GM19467 (cell line): Measurements from ENCODE around the gene COL26A1.
"Not testable (repeated sequence)": the region's sequence is repeated elsewhere in the genome, so short reads cannot be mapped to it uniquely, and the experiment has no call there.

Source experiments
- ATAC-seq: cut with Tn5 transposase; IDR thresholded peaks from one replicate; pipeline ENCODE4 v1.9.1; 2021; ENCODE audit warnings: mild to moderate bottlenecking, moderate library complexity; ENCODE audit not compliant: unreplicated experiment

Gene COL26A1

GRCh38 chr7:101547022-101547915, 184.6 kb downstream of the COL26A1 start:
- ATAC-seq = no peak

DNA sequence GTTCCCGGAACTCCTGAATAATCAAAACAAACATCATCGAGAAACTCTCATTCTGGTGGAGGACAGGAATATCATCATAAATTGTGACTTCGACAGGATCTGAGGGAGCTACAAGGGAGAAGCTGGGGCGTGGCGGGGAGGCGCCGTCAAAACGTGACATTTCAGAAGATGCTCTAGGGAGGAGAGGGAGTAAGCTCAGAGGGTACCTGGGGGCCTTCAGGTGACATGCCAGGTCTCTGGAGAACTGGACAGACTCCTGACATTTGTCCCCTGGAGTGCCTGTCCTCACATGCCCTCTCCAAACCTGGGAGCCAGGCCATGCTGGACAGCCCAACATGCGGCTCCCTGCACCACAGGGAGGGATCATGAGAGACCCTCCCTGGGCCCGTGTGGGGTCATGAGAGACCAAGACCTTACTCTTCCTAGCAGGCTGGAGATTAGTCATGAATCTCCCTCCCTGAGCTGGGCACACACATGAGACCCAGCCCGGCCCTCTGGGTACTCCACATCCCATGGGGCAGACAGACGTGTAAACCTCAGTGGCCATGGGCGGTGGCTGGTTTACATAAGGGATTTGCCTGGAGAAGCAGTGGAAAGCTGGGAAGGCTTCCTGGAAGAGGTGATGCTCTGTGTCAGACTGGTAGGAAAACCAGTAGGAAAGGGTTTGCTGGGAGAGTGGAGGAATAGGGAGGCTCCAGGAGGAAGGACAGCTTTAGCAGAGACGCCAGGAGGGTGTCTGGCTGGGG, 185.4 kb downstream of the COL26A1 start:
- ATAC-seq = no peak

DNA sequence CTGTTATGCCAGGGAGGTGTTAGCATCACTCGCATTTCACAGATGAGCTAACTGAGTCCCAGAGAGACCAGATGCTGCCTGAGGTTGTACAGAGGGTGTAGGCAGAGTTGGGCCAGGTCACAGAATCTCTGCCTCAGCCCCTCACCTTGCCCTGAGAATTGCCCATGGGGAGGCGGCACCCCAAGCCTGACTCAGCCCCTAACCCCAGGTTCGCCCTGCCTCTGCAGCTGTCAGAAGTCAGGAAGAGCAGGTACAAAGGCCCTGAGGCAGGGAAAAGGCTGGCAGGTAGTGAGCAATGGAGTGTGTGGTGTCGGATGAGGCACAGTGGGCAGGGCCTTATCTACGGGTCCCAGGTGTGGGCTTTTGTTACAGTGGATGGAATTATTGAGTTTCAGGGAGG, 187.1 kb downstream of the COL26A1 start:
- ATAC-seq = no peak

- ATAC-seq = no peak
Observed at GRCh38 chr7:101550641-101551541, 188.2 kb downstream of the COL26A1 start.

DNA sequence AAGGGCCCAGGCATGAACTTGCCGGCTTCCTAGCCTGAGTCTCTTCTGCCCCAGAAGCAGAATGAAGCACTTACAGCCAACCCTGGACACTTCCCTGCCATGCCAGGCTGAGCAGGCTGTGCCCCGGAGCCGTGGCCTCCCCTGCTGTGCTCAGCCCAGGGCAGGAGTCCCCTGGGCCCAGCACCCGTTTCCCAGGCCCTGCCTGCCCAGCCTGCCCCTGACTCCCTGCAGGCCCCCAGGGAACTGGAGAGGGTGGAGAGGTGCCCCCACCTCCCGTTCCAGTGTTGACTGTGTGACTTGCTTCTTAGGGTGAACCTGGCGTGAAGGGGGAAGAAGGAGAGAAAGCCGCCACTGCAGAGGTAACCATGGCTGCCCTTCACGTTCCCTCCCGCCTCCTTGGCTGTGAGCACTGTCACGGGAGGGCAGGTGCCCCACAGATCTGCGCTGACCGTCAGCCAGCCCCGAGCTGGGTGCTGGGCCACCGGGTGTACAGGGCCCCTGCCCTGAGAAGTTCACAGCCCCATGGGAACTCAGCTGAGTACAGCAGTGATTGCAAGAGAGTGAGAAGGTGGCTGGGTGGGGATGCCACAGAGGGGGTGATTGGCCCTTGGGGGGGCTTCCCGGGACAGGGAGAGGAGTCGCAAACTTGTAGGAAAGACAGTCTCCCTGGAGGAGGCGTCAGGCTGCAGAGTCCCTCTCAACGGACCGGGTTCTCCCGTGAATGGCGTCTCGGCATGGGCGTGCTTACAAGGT, 190.5 kb downstream of the COL26A1 start:
- no peak for ATAC-seq

DNA sequence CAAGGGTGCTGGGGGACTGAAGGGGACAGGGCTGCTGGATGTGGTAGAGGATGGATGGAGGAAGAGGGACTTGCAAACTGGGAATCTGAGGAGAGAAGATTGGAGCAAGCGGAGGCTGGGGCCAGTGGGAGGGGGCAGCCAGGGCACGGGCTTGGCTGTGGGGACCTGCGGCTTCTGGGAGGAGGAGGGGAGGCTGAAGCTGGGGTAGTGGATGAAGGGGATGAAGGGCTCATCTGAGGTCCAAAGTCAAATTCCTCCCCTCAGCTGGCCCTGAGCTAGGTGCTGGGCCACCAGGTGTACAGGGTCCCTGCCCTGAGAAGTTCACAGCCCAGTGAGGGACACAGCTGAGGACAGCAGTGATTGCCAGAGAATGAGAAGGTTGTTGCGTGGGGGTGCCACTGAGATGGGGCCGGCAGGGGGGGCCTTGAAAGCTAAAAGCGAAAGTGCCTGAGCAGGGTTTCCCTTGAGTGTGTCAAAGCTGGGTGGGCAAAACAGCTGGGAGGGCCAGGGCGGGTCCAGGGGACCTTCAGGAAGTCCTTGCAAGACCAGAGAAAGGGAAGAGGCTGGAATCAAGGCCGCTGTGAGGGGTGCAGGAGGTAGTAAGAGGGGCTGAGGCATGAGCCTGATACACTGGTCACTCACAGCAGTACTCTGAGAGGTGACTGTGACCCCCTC, 191.2 kb downstream of the COL26A1 start:
- ATAC-seq = no peak

GRCh38 chr7:101554584-101555268, 192.1 kb downstream of the COL26A1 start:
- no peak for ATAC-seq

DNA sequence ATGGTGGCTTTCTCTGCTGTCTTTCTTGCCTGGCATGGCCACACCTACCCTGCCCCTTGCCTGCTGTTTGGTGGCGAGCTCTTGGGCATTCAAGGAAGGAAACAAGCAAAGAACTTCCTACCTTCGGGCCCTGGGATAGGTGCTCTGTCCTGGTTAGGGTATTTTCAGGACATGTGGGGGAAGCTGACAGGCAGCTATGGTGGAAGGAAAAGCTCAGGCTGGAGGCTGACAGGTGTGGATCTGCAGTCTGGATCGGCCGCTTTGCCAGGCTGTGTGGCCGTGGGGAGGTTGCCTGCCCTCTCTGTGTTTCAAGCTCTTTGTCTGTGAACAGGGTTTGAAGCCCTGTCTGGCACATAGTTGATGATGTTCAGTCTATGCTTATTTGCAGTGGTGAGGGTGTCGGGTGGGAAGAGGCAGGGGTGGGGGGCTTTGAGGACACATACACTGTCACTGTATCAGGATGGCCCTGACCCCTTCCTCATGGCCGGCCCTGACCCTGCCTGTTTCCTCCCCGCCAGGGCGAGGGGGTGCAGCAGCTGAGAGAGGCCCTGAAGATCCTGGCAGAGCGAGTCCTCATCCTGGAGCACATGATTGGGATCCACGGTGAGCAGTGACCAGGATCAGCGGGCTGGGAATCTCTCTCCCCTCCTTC, 192.7 kb downstream of the COL26A1 start:
- ATAC-seq = no peak

DNA sequence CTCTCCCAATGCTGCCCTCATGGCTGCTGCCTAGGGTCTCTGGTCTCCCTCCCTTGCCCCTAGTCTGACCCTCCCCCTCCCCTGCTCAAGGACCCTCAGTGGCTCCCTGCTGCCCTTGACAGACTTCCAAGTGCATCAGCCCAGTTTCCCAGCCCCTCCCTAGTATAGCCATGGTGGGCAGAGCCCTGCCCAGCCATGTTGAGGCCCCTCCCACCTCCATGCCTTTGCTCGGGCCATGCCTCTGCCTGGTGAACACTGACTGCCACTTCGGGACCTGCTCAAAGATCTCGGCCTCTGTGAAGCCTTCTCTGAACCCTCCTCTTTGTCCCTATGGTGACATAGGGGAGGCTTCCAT, 193.2 kb downstream of the COL26A1 start:
- no peak for ATAC-seq

DNA sequence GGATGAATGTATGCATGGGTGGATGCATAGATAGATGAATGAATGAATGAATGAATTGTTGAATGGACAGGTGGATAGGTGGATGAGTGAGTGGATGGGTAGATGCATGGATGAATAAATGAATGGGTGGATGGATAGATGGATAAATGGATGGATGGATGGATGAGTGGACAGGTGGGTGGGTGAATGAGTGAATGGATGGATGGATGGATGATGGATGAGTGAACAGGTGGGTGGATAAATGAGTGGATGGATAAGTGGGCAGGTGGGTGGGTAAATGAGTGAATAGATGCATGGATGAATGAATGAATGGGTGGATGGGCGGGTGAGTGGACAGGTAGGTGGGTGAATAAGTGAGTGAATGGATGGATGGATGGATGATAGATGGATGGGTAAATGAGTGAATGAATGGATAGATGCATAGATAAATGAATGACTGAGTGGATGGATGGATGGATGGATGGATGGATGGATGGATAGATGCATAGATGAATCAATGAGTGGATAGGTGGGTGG, 193.8 kb downstream of the COL26A1 start:
- ATAC-seq = no peak

- ATAC-seq = no peak
Observed at GRCh38 chr7:101557421-101557820, 194.7 kb downstream of the COL26A1 start.

- ATAC-seq = no peak
Observed at GRCh38 chr7:101557978-101558741, 195.5 kb downstream of the COL26A1 start.

DNA sequence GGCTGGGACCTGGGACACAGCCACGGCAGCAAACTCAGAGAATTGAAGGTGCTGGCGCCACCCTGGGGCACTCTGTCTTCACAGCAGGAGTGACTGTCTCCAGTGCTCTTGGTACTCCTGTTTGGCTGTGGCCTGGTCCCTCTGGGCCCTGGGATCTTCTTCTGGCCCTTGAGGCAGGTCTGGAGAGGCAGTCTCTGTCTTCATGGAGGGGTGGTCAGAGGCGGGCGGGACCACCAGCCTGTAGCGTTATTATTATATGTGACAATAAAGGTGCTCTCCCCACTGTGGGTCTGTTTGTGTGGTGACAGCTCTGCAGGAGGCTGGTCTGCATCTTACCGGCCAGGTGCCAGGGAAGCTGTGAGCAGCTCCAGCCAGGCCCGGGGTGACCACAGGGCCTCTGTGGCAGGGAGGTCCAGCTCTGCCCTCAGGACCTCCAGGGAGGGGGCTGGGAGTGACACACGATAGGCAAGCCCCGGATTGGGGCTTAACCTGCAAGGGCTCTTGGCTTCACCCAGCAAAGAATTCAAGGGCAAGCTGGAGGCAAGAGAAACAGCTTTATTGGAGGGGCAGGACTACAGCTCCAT, 196.2 kb downstream of the COL26A1 start:
- ATAC-seq = no peak

DNA sequence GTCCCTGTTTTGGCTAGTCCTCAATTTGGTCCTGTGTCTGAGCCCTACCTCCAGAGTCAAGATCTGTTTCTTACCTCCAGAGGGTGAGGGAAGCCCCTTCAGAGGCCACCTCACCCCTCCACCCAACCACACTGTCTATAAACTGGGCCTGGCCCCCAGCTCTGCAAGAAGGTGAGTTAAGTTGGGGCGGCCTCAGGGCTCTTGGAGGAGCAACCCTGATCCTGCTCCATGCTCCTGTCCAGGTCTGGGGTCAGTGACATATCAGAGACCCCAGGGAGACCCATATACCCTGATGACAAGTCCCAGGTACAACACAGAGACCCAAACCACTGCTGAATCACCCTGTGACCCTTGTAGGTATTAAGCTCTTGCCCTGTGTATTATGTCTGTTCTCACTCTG, 196.9 kb downstream of the COL26A1 start:
- no peak for ATAC-seq

DNA sequence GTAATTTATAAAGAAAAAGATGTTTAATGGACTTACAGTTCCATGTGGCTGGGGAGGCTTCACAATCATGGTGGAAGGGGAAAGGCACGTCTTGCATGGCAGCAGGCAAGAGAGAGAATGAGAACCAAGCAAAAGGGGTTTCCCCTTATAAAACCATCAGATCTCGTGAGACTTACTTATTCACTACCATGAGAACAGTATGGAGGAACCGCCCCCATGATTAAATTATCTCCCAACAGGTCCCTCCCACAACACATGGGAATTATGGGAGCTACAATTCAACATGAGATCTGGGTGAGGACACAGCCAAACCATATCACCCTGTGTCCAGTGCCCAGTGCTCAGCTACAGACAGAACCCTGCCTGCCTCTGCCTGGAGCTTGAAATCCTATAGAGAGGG, 197.3 kb downstream of the COL26A1 start:
- not testable (repeated sequence) for ATAC-seq

- ATAC-seq = no peak
Observed at GRCh38 chr7:101560856-101561255, 198.2 kb downstream of the COL26A1 start.

- not testable (repeated sequence) for ATAC-seq
Observed at GRCh38 chr7:101561293-101561692, 198.6 kb downstream of the COL26A1 start.
